K562 (cell line): ENCODE results near the gene RNLS. TPM values are rescaled to one million over a fixed set of nuclear protein-coding genes. Genes with fewer than 3 reads are reported as not detected.

Experiments used
- ATAC-seq: fragments of 200-7000 bp; cut with Tn5 transposase; 3 replicates; pipeline ENCODE4 v1.9.1; 2020; ENCODE audit warnings: moderate library complexity
- BruUV-seq: library from RNA; stranded (reverse); fragments of 400-500 nt; replicated peaks from 2 replicates; lab custom pipeline; 2021; lab: Mats Ljungman, UMichigan
- CTCF ChIA-PET: fragments of 300-600 bp; formaldehyde crosslinking; extraction: SDS; loops from one replicate; lab custom pipeline; 2021; ENCODE audit warnings: low intra/inter-chr PET ratio; lab: Yijun Ruan, JAX
- POLR2A ChIA-PET: fragments of 300-600, 350-650 bp; sonication (Branson Sonifier 250); formaldehyde crosslinking; extraction: SDS; loops from one replicate; lab custom pipeline; 2021; ENCODE audit warnings: antibody characterized with exemption, inconsistent platforms; lab: Yijun Ruan, JAX
- DNase-seq, 4 experiments: peaks; one replicate each; pipeline versions ENCODE4 v3.0.0 to v3.0.0-alpha.2; 2011 to 2018; ENCODE audit warnings: low spot score in 3 of 4, mixed read lengths in 3 of 4; ENCODE audit errors: extremely low read depth in 1 of 4
- FAIRE-seq: peaks from 2 replicates; lab custom pipeline; 2011; peaks lifted over from hg19 to GRCh38; lab: Jason Lieb, UNC
- H2AFZ ChIP-seq: 2 replicates; pipeline ENCODE4 v1.6.0; 2011; ENCODE audit warnings: low read depth, low read length, control low read depth, inconsistent platforms
- H3K27ac ChIP-seq: fragments of 200-600 bp; 3 replicates; pipeline ENCODE4 v1.8.0; 2011; ENCODE audit warnings: low read depth, mild to moderate bottlenecking, control low read depth, inconsistent platforms, low read length, moderate library complexity, mixed read lengths; ENCODE audit errors: extremely low read depth
- H3K27me3 ChIP-seq, 2 experiments: fragments of 300-600 bp in 1 of 2; 2 replicates in 1 of 2; 3 replicates in 1 of 2; pipeline versions ENCODE4 v1.6.0 to v1.8.0; 2011; ENCODE audit warnings: inconsistent platforms in 2 of 2, low read length in 2 of 2, mild to moderate bottlenecking in 1 of 2, mixed read lengths in 1 of 2, moderate library complexity in 1 of 2; ENCODE audit not compliant: control insufficient read depth in 2 of 2, insufficient read depth in 2 of 2
- H3K36me3 ChIP-seq: fragments of 300-600 bp; 3 replicates; pipeline ENCODE4 v1.8.0; 2011; ENCODE audit warnings: mild to moderate bottlenecking, low read length, inconsistent platforms; ENCODE audit not compliant: control insufficient read depth, insufficient read depth
- H3K4me1 ChIP-seq, 2 experiments: fragments of 200-600 bp in 1 of 2; replicated peaks in 1 of 2; 2 replicates in 1 of 2; 3 replicates in 1 of 2; pipeline versions ENCODE4 v1.5.1 to v1.8.0; 2011; ENCODE audit warnings: inconsistent platforms in 2 of 2, low read length in 2 of 2, mild to moderate bottlenecking in 1 of 2, mixed read lengths in 1 of 2, moderate library complexity in 1 of 2; ENCODE audit not compliant: control insufficient read depth in 2 of 2, insufficient read depth in 2 of 2
- H3K4me2 ChIP-seq: 2 replicates; pipeline ENCODE4 v1.6.1; 2011; ENCODE audit warnings: low read length, control low read depth, inconsistent platforms, mixed read lengths; ENCODE audit not compliant: insufficient read depth
- H3K4me3 ChIP-seq: fragments of 200-600 bp; sonication (generic), shearing (Covaris generic); 2 replicates; pipeline ENCODE4 v1.5.1; 2016; ENCODE audit warnings: control low read depth, inconsistent platforms
- H3K79me2 ChIP-seq: fragments of 200-600 bp; 3 replicates; pipeline ENCODE4 v1.8.0; 2011; ENCODE audit warnings: low read length, inconsistent platforms; ENCODE audit not compliant: control insufficient read depth, insufficient read depth
- H3K9ac ChIP-seq, 2 experiments: 2 replicates each; pipeline versions ENCODE4 v1.6.0 to v1.6.1; 2011; ENCODE audit warnings: low read depth in 2 of 2, low read length in 2 of 2, control low read depth in 1 of 2, inconsistent platforms in 1 of 2, mild to moderate bottlenecking in 1 of 2, mixed read lengths in 1 of 2; ENCODE audit not compliant: insufficient read depth in 1 of 2
- H3K9me1 ChIP-seq: one replicate; pipeline ENCODE4 v1.6.0; 2011; ENCODE audit warnings: inconsistent platforms, mild to moderate bottlenecking, low read length, moderate library complexity; ENCODE audit not compliant: control insufficient read depth, insufficient read depth
- H3K9me3 ChIP-seq: replicated peaks from 2 replicates; pipeline ENCODE4 v1.5.1; 2011; ENCODE audit warnings: low read depth, low read length, inconsistent platforms; ENCODE audit not compliant: control insufficient read depth, insufficient read depth
- H4K20me1 ChIP-seq: replicated peaks from 2 replicates; pipeline ENCODE4 v1.6.1; 2011; ENCODE audit warnings: low read length, inconsistent platforms, mixed read lengths; ENCODE audit not compliant: control insufficient read depth, insufficient read depth
- ILF3 ChIP-seq: fragments of 450-650 bp; IDR thresholded peaks from 2 replicates; pipeline ENCODE4 v1.6.1; 2018; ENCODE audit warnings: antibody characterized with exemption, mild to moderate bottlenecking, moderate library complexity, borderline replicate concordance
- KHSRP ChIP-seq: fragments of 450-650 bp; IDR thresholded peaks from 2 replicates; pipeline ENCODE4 v1.6.1; 2017
- MTA3 ChIP-seq: fragments of 450-650 bp; formaldehyde crosslinking; IDR thresholded peaks from 2 replicates; pipeline ENCODE4 v1.6.1; 2017; ENCODE audit warnings: mild to moderate bottlenecking, borderline replicate concordance
- MYNN ChIP-seq, 2 experiments: sonication (generic); formaldehyde crosslinking in 1 of 2; IDR thresholded peaks; 2 replicates each; pipeline versions ENCODE4 v1.5.0 to v1.6.1; 2016 to 2020; ENCODE audit warnings: antibody characterized with exemption in 1 of 2, missing genetic modification reagents in 1 of 2
- NFATC3 ChIP-seq: fragments of 450-650 bp; IDR thresholded peaks from 2 replicates; pipeline ENCODE4 v1.6.1; 2017; ENCODE audit warnings: mild to moderate bottlenecking
- NFE2L1 ChIP-seq: fragments of 450-650 bp; IDR thresholded peaks from 2 replicates; pipeline ENCODE4 v1.6.1; 2016; ENCODE audit warnings: missing genetic modification characterization, low read depth, mild to moderate bottlenecking, missing compliant biosample characterization, moderate library complexity, borderline replicate concordance
- SOX6 ChIP-seq: fragments of 450-650 bp; IDR thresholded peaks from 2 replicates; pipeline ENCODE4 v1.6.1; 2014; ENCODE audit warnings: mild to moderate bottlenecking
- TCF3 ChIP-seq: sonication (generic); formaldehyde crosslinking; IDR thresholded peaks from 2 replicates; pipeline ENCODE4 v1.4.0; 2020; ENCODE audit warnings: mild to moderate bottlenecking, missing genetic modification reagents
- TEAD4 ChIP-seq, 2 experiments: sonication (generic) in 1 of 2; formaldehyde crosslinking in 1 of 2; IDR thresholded peaks; 2 replicates each; pipeline versions ENCODE4 v1.6.1 to v1.8.0; 2012 to 2022; ENCODE audit warnings: borderline replicate concordance in 1 of 2, inconsistent platforms in 1 of 2, low read length in 1 of 2, mild to moderate bottlenecking in 1 of 2, missing genetic modification reagents in 1 of 2
- ZNF408 ChIP-seq: fragments of 250-450 bp; sonication (Bioruptor Pico); IDR thresholded peaks from 2 replicates; pipeline ENCODE4 v1.4.0; 2020; ENCODE audit warnings: low read depth, mild to moderate bottlenecking, moderate library complexity
- whole genome bisulfite sequencing: fragments of 100-300 bp; shearing (Covaris generic); methylation state at CpG from one replicate; pipeline ENCODE4 v1.1.6; 2016; ENCODE audit warnings: low coverage, mixed read lengths; ENCODE audit not compliant: insufficient coverage; ENCODE audit errors: missing lambda C conversion rate; 5-methylcytosine and 5-hydroxymethylcytosine counted together
- in situ Hi-C: fragments of 300-500 bp; cut with MboI; formaldehyde crosslinking; loops from 4 replicates; pipeline ENCODE4 v1.15.0; 2018; ENCODE audit warnings: inconsistent platforms, mixed read lengths
- intact Hi-C: fragments of 100-400 bp; cut with micrococcal nuclease; formaldehyde crosslinking; loops from 2 replicates; pipeline ENCODE4 v1.14.2; 2022
- polyA plus RNA-seq, 8 experiments: library from polyadenylated mRNA; depleted of rRNA in 4 of 8; stranded (reverse) in 5 of 8; unstranded in 3 of 8; fragments of >200 nt; fragmentation: Nextera tagmentation in 2 of 8; fragmentation: Illumina TruSeq in 1 of 8; extraction: Ambion mirVana in 2 of 8; extraction: Trizol in 1 of 8; gene quantifications; 2 replicates each; pipeline versions ENCODE4 v1.2.1 to v1.2.3, GENCODE V29; 2011 to 2014; ENCODE audit warnings: inconsistent platforms in 1 of 8, missing spikeins in 1 of 8
- total RNA-seq, 7 experiments: library from RNA; depleted of rRNA in 6 of 7; stranded (reverse); fragments of >200 nt in 6 of 7; fragmentation: Illumina TruSeq in 2 of 7; extraction: Trizol in 2 of 7; gene quantifications; 2 replicates each; pipeline versions ENCODE4 v1.2.1 to v1.2.3, GENCODE V29; 2011 to 2021; ENCODE audit warnings: low replicate concordance in 1 of 7
- TF ChIP-seq, protein P1 (sequence below): fragments of 250-450 bp; sonication (Bioruptor Pico); IDR thresholded peaks from 2 replicates; pipeline ENCODE4 v1.8.0; 2022; ENCODE audit warnings: moderate library complexity, mild to moderate bottlenecking, inconsistent platforms

RNLS gene
- total and polyA plus RNA-seq, 9 of the 15 experiments (the other 6 are each of a cell fraction or from before 2014, with no cell fraction given), result 0.14 to 0.72 (median 0.41) TPM; not detected in 3

DNA sequence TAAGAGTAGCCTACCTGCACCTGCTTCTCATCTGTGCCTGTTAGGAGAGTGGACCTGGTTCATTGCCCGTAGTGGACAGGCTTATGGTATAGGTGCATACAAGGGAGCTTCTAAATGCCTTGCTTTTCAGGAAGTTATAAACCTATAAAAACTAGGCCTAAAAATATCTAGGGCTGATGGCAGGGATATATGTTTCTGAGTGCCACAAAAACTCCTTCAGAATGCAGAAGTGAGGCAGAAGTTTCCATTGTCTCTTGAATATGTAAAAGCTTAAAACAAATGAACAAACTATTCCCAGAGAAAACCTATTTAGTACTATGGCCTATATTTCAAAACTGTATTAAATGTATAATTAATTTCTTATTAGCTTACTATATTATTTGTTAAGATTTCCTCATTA lies 91.8 kb downstream of the RNLS start:
- H2AFZ ChIP-seq, result no peak overlapping the region
- DNase-seq (no peak), ATAC-seq (no peak), FAIRE-seq (no peak)
- no peak overlapping the region for H3K9ac ChIP-seq
- H3K36me3 ChIP-seq, result no peaks in the 10 kb centered on the region
- TF ChIP-seq, protein P1, sequence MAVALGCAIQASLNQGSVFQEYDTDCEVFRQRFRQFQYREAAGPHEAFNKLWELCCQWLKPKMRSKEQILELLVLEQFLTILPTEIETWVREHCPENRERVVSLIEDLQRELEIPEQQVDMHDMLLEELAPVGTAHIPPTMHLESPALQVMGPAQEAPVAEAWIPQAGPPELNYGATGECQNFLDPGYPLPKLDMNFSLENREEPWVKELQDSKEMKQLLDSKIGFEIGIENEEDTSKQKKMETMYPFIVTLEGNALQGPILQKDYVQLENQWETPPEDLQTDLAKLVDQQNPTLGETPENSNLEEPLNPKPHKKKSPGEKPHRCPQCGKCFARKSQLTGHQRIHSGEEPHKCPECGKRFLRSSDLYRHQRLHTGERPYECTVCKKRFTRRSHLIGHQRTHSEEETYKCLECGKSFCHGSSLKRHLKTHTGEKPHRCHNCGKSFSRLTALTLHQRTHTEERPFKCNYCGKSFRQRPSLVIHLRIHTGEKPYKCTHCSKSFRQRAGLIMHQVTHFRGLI, result no peak
- TF ChIP-seq TCF3 (CRISPR knock-in tag) (no peak), KHSRP (no peak), ILF3 (no peak), SOX6 (no peak), NFATC3 (no peak), MYNN (IDR thresholded peaks at IDR 0.05) (no peak), MYNN (CRISPR knock-in tag; IDR thresholded peaks at IDR 0.05) (no peak), MTA3 (no peak), ZNF408 (no peak), TEAD4 (IDR thresholded peaks at IDR 0.05; ENCODE audit: low read length) (no peak), TEAD4 (CRISPR knock-in tag; IDR thresholded peaks at IDR 0.05; ENCODE audit: borderline replicate concordance) (no peak), NFE2L1 (tag) (no peak)
- intact Hi-C loops, result no loop called here
- no TSS peak for BruUV-seq
- no peaks in the 10 kb centered on the region for H3K9me1 ChIP-seq
- no peak overlapping the region for H3K4me2 ChIP-seq
- H4K20me1 ChIP-seq, result no peaks in the 10 kb centered on the region
- no peaks in the 10 kb centered on the region for H3K9me3 ChIP-seq
- H3K4me1 ChIP-seq, result no peaks in the 10 kb centered on the region
- H3K4me3 ChIP-seq, result no peak overlapping the region
- in situ Hi-C loops, result no loop called here
- ChIA-PET CTCF (no interaction called here), POLR2A (no interaction called here)
- no peaks in the 10 kb centered on the region for H3K79me2 ChIP-seq
- H3K27ac ChIP-seq, result no peak overlapping the region
- no peaks in the 10 kb centered on the region for H3K27me3 ChIP-seq
- WGBS, result 0% methylated on average over 1 of the region's 1 CpG
